BLaER1 (cell line): ENCODE data around the gene C1QL1.

Source experiments
- H3K27ac ChIP-seq: shearing (Covaris generic); formaldehyde crosslinking; 2 replicates; pipeline ENCODE4 v1.8.1; 2022
- H3K27me3 ChIP-seq: shearing (Covaris generic); formaldehyde crosslinking; 2 replicates; pipeline ENCODE4 v1.8.1; 2022
- H3K36me3 ChIP-seq: shearing (Covaris generic); formaldehyde crosslinking; 2 replicates; pipeline ENCODE4 v1.8.1; 2022
- H3K4me1 ChIP-seq: shearing (Covaris generic); formaldehyde crosslinking; 2 replicates; pipeline ENCODE4 v1.8.1; 2022
- H3K4me2 ChIP-seq: shearing (Covaris generic); formaldehyde crosslinking; 2 replicates; pipeline ENCODE4 v1.8.1; 2022
- H3K4me3 ChIP-seq: shearing (Covaris generic); formaldehyde crosslinking; 2 replicates; pipeline ENCODE4 v1.8.1; 2022
- H3K9ac ChIP-seq: shearing (Covaris generic); formaldehyde crosslinking; 2 replicates; pipeline ENCODE4 v1.8.1; 2022
- H3K9me3 ChIP-seq: shearing (Covaris generic); formaldehyde crosslinking; 2 replicates; pipeline ENCODE4 v1.8.1; 2022
- H4K20me1 ChIP-seq: shearing (Covaris generic); formaldehyde crosslinking; 2 replicates; pipeline ENCODE4 v1.8.1; 2022
- Cebpa-rat ChIP-seq: shearing (Covaris generic); IDR thresholded peaks from 2 replicates; pipeline ENCODE4 v1.8.1; 2022

The C1QL1 gene

GRCh38 chr17:44977065-44977464, 9.0 kb upstream of the C1QL1 start:
- no peak overlapping the region for H3K9ac ChIP-seq
- H3K36me3 ChIP-seq = no peaks in the 10 kb centered on the region
- no peaks in the 10 kb centered on the region for H3K27me3 ChIP-seq
- no peak for TF ChIP-seq Cebpa-rat
- peaks cover 26% of the 10 kb centered on the region for H3K4me1 ChIP-seq
- no peak overlapping the region for H3K27ac ChIP-seq
- no peaks in the 10 kb centered on the region for H4K20me1 ChIP-seq
- H3K9me3 ChIP-seq = no peaks in the 10 kb centered on the region
- no peak overlapping the region for H3K4me2 ChIP-seq
- H3K4me3 ChIP-seq = no peak overlapping the region

GRCh38 chr17:44976206-44976605, 8.1 kb upstream of the C1QL1 start:
- Histone ChIP-seq H3K4me2 (no peak overlapping the region), H3K27me3 (no peaks in the 10 kb centered on the region), H4K20me1 (no peaks in the 10 kb centered on the region), H3K4me1 (peaks cover 34% of the 10 kb centered on the region), H3K27ac (no peak overlapping the region), H3K4me3 (no peak overlapping the region), H3K9me3 (no peaks in the 10 kb centered on the region), H3K9ac (no peak overlapping the region), H3K36me3 (no peaks in the 10 kb centered on the region)
- TF ChIP-seq Cebpa-rat = no peak

- H3K4me2 ChIP-seq = no peak overlapping the region
- H3K27ac ChIP-seq = no peak overlapping the region
- peaks cover under 1% of the 10 kb centered on the region; the same call in 1 of the 2 replicates for H4K20me1 ChIP-seq
- no peaks in the 10 kb centered on the region for H3K9me3 ChIP-seq
- peaks cover 20% of the 10 kb centered on the region for H3K27me3 ChIP-seq
- H3K4me1 ChIP-seq = peaks cover 59% of the 10 kb centered on the region
- no peak for TF ChIP-seq Cebpa-rat
- H3K4me3 ChIP-seq = no peak overlapping the region
- no peaks in the 10 kb centered on the region for H3K36me3 ChIP-seq
- H3K9ac ChIP-seq = no peak overlapping the region
Observed at GRCh38 chr17:44972953-44973352, 4.8 kb upstream of the C1QL1 start.

GRCh38 chr17:44971776-44972483, 3.8 kb upstream of the C1QL1 start:
- Histone ChIP-seq H3K36me3 (no peaks in the 10 kb centered on the region), H4K20me1 (peaks cover 9% of the 10 kb centered on the region), H3K4me3 (no peak overlapping the region), H3K27ac (no peak overlapping the region), H3K9me3 (no peaks in the 10 kb centered on the region), H3K27me3 (peaks cover 30% of the 10 kb centered on the region), H3K9ac (no peak overlapping the region), H3K4me2 (peak overlapping the region; percentile 94; the same call in 1 of the 2 replicates), H3K4me1 (peaks cover 62% of the 10 kb centered on the region)
- TF ChIP-seq Cebpa-rat = no peak

GRCh38 chr17:44970136-44970741, 2.1 kb upstream of the C1QL1 start:
- H3K27me3 ChIP-seq = peaks cover 47% of the 10 kb centered on the region
- TF ChIP-seq Cebpa-rat = no peak
- H3K4me2 ChIP-seq = peak overlapping the region; percentile 94
- peak overlapping the region; percentile 84 for H3K27ac ChIP-seq
- H4K20me1 ChIP-seq = peaks cover 23% of the 10 kb centered on the region
- H3K9me3 ChIP-seq = no peaks in the 10 kb centered on the region
- peaks cover 72% of the 10 kb centered on the region for H3K4me1 ChIP-seq
- no peaks in the 10 kb centered on the region for H3K36me3 ChIP-seq
- H3K4me3 ChIP-seq = peak overlapping the region; percentile 72
- peak overlapping the region; percentile 77 for H3K9ac ChIP-seq

- no peak for TF ChIP-seq Cebpa-rat
- peaks cover 74% of the 10 kb centered on the region for H3K4me1 ChIP-seq
- H3K4me2 ChIP-seq = peak overlapping the region; percentile 94
- peak overlapping the region; percentile 72 for H3K4me3 ChIP-seq
- H3K9ac ChIP-seq = peak overlapping the region; percentile 74
- peak overlapping the region; percentile 12; the same call in 1 of the 2 replicates for H3K27ac ChIP-seq
- H3K27me3 ChIP-seq = peaks cover 56% of the 10 kb centered on the region
- peaks cover 23% of the 10 kb centered on the region for H4K20me1 ChIP-seq
- no peaks in the 10 kb centered on the region for H3K9me3 ChIP-seq
- H3K36me3 ChIP-seq = no peaks in the 10 kb centered on the region
Observed at GRCh38 chr17:44969144-44969780, 1.2 kb upstream of the C1QL1 start.

GRCh38 chr17:44967907-44968224, 237 bp downstream of the C1QL1 start:
- Histone ChIP-seq H3K4me1 (peaks cover 67% of the 10 kb centered on the region), H3K9me3 (no peaks in the 10 kb centered on the region), H3K27me3 (peaks cover 67% of the 10 kb centered on the region), H3K4me3 (peak overlapping the region; percentile 72), H3K4me2 (peak overlapping the region; percentile 94), H4K20me1 (peaks cover 23% of the 10 kb centered on the region), H3K36me3 (no peaks in the 10 kb centered on the region), H3K27ac (no peak overlapping the region), H3K9ac (peak overlapping the region; percentile 28; the same call in 1 of the 2 replicates)
- no peak for TF ChIP-seq Cebpa-rat

- Histone ChIP-seq H3K4me2 (peak overlapping the region; percentile 94), H3K4me3 (peak overlapping the region; percentile 72), H3K27ac (no peak overlapping the region), H3K36me3 (no peaks in the 10 kb centered on the region), H3K27me3 (peaks cover 70% of the 10 kb centered on the region), H3K9me3 (no peaks in the 10 kb centered on the region), H3K4me1 (peaks cover 61% of the 10 kb centered on the region), H3K9ac (peak overlapping the region; percentile 28; the same call in 1 of the 2 replicates), H4K20me1 (peaks cover 23% of the 10 kb centered on the region)
- TF ChIP-seq Cebpa-rat = no peak
Observed at GRCh38 chr17:44967026-44967906, 837 bp downstream of the C1QL1 start.

- H3K27ac ChIP-seq = no peak overlapping the region
- no peak for TF ChIP-seq Cebpa-rat
- H3K9me3 ChIP-seq = no peaks in the 10 kb centered on the region
- no peak overlapping the region for H3K9ac ChIP-seq
- peaks cover 75% of the 10 kb centered on the region for H3K27me3 ChIP-seq
- no peaks in the 10 kb centered on the region for H3K36me3 ChIP-seq
- H3K4me1 ChIP-seq = peaks cover 53% of the 10 kb centered on the region
- H4K20me1 ChIP-seq = peaks cover 23% of the 10 kb centered on the region
- H3K4me2 ChIP-seq = peak overlapping the region; percentile 94
- peak overlapping the region; percentile 72; the same call in 1 of the 2 replicates for H3K4me3 ChIP-seq
Observed at GRCh38 chr17:44966348-44967025, 1.6 kb downstream of the C1QL1 start.
